Activated gamma-delta T cell treated with anti-CD3 and anti-CD28 coated beads, Interleukin-2, amount 50 U/mL, for 16 hours (primary cell): ENCODE measurements around the gene FANCI.

Source experiments
- DNase-seq: peaks from one replicate; pipeline ENCODE4 v3.0.0-alpha.2; 2020; ENCODE audit warnings: low read depth

FANCI gene

DNA sequence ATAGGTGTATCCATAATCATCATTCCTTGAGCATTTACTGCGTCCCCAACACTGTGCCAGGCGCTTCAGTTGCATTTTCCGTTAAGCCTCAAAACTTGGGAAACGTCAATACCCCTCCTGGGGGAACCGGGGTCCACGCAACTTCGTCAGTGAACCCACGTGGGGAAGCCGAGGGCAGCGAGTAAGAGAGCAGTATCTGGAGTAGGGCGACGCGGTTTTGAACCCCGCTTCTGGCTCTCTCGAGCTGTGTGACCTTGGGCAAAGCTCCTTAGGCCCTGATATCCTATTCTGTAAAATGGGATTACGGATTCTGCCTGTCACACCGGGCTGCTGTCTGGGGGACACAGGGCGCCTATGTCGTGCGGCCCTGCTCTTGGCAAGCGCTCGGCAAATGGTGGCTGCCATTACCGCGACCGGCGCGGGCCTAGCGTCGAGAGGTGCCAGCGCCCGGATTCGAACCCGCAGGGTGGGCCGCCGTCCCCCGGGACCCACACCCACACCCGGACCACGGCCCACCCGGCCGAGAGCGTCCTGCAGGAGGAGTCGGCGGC, 90.3 kb downstream of the FANCI start:
- no peak for DNase-seq

DNA sequence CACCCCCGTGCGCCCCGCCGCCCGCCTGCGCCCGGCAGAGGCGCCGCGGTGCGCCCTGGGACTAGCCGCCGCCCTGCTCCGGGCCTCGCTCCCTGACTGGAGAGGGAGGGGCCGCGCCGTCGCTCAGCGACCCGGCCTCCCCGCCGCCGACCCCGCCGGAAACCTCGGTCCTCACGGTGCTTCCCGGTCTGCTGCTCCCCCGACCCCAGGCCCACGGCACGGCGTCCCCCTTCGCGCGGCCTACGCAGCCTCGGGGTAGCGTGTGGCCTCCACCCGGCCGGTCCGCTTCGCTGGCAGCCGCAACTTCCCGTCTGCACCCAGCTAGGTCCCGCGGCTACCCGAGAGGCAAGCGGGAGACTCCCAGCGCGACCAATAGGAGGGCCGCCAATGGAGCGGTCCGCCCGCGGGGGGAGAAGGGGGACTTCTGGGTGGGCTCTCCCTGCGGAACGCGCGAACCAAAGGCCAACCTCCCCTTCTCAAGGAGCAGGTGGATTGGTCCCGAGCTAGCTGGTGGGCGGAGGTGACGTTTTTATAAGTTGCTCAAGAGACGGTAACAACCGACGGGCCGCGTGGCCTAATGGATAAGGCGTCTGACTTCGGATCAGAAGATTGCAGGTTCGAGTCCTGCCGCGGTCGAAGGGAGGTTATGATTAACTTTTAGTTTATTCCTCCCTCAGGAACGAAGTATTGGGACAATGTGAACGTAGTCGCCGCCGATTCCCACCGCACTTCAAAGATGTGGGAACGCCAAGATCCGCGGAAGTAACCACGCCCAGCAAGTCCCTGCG, 90.9 kb downstream of the FANCI start, which contains the start of gene POLG:
Gene POLG, minus strand, starts transcription at position 315 of the 788 bp plus-strand sequence. CDS start 1,070 bp downstream, outside the sequence.
- peak; percentile 99 for DNase-seq

- no peak for DNase-seq
These were observed 91.7 kb downstream of the FANCI start for GRCh38 chr15:89335298-89336041.

DNA sequence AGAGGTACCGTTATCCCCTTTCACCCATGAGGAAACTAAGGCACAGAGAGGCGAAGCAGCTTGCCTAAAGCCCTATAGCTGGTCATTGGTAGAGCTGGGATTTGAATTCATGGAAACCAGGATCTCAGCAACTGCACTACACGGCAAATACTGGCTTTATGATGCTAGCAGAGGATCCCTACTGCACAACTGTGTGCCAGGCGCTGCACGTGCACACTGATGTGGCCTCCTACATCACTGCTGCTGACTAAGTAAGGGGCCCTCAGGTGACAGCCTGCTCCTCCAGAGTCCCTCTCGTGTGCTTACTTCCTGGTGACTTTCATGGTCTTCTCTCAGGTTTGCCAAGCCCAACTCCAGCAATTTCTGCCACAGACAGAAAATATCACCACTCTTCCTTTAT, 94.3 kb downstream of the FANCI start:
- DNase-seq = no peak

- DNase-seq = no peak
These were observed 96.8 kb downstream of the FANCI start for GRCh38 chr15:89340573-89340972.

DNA sequence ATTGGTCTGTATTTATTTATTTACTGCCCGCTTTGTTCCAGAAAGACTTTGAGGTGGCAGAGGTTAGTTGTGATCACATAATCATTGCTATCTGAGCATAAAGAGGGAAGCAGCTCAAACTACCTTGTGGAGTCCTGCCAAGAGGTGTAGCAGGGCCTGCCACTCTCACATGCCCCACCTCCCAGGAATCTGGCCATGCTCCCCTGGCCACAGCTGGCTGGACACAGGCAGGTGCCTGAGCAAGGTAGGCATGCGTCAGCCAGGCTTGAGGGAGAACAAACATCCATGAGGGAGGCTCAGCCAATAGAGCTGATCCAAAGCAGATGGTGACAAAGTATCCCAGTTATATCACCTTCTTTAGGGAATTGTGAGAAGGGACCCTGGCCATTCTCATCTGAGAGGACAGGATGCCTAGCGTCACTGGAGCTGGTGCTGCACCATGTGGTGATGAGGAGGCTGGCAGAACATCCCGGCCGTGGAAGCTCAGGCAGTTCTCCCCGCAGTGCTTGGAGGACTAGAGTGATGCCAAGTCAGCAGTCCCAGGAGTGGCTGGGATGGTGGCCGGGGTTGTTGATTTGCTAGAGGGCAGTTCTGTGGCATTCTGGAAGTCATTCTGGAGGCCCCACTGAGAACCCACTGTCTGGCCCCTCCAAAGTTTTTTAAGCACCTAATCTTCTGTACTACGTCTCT, 97.7 kb downstream of the FANCI start:
- DNase-seq = no peak

DNA sequence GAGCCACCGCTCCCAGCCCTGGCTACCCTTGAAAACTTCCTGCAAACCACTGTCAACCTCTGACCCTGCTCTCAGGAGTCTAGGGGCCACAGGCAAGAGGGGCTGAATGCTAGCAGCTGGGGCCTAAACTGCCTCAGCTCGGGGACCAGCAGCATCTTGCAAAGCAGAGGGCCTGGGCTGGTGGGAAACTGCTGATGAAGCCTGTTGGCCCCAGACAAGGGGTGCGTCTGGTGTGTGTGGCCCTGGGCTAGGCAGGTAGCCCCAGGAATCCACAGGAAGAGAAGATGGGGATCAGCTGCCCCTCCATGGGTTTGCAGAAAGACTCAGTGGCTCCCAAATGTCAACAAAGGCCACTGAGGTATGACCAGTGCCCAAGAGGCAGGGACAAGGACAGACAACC, 99.1 kb downstream of the FANCI start:
- DNase-seq = no peak

DNA sequence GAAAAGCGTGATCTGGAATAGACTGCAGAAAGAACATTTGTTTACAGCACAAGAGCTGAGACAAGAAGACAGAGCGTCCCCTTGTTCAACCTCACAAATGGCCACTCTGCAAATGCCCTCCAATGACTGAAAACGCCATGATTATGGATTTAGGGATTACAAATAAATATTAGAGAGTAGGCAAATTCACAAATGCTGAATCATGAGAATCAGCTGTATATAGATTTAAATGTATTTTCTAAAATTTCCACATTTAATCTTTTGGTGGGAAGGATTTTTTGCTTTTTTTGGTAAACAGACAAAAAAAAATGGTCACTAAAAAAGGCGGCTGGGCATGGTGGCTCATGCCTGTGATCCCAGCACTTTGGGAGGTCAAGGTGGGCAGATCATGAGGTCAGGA, 101.5 kb downstream of the FANCI start:
- no peak for DNase-seq

DNA sequence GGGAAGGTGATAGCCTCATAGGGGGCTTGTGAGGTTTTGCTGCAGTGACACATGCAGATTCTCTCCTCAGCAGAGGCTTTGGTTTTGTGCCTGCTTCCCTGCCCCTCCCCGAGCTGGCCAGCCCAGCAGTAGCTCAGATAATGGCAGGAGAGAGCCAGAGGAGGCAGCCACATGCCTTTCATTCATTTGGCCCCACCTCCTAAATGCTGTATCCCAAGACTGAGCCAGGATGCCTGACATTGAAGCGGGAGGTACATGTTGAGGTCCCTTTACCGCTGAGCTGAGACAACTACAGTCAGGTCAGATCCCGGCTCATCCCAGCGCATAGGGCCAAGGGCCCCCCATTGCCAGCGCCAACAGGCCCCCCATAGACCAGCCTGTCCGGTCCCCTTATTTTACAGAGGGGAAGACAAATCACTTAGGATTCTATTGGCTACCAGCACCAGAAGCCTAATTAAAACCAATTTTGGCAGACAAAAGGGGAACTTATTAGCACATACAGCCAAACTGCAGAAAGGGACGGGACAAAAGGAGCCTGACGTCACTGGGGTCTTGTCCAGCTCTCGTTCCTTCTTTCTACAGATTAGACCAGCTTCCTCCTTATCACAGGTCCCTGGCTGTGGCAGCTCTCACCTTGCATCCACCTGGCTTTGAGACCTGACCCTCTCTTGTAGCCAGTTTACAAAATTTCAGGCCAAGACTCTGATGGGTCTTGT, 102.9 kb downstream of the FANCI start:
- DNase-seq = no peak

DNA sequence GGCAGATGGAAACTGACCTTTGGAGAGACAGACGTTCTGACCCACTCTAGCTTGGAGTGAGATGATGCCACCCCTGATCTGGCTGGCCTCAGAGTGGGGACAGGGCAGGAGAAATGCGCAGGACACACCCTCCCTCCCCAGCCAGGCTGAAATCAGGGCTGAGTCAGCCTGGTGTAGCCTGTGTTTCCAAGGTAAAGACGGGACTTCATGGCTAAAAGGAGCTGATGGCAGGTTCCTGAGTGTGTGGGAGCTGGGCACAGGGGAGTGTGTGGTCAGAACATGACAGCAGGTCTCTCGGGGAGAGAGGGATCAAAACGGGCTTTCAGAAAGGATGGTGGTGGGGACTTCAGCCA, 105.4 kb downstream of the FANCI start:
- DNase-seq = no peak

DNA sequence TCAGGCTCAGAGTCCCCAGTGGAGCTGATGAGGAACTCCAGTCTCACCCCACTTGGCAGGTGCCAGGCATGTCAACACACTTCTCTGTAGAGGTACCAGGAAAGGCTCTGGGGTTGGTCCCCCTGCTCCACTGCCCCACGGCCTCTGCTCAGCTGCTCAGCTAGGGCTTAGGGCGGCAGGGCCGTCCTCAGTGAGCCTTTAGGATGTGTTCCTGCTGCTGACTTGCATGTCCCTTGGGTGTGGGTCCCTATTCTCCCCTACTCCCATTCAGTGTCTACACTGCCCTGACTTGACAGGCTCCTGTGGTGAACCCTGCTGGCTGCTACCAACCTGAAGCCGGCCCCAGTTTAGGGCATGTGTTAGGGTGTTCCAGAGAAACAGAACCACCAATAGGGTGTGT, 108.7 kb downstream of the FANCI start:
- DNase-seq = no peak

GRCh38 chr15:89353991-89354390, 110.2 kb downstream of the FANCI start:
- no peak for DNase-seq

DNA sequence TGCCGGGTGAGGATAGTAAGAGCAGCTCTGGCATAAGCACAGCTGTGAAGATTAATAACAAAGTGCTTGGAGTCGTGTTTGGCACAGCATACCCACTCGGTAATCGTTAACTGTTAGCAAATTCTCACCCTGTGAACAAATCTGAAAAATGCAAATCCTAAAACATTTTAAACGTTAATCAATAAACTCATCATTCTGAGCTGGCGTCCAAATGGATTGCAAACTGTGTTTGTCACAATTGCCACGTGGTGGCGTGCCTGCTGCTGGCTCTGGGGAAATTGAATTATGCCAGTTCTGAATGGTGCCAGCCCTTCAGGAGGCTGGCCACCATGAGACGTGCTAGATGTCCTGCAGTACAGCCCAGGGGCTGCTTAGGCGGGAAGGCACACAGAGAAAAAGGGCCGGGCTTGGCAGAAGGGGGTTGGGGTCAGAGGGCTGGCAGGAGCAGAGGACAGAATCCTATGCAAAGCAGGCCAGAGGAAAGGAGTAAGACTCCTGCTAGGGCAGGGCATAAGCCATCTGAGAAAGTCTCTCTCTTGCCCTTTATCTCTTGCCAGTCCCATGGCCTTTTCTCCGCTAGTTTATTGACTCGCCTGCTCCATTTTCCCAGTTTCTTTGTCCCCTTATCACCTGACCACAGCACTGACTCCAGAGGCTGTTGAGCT, 113.0 kb downstream of the FANCI start:
- no peak for DNase-seq

GRCh38 chr15:89358435-89358754, 114.6 kb downstream of the FANCI start:
- no peak for DNase-seq

- peak; percentile 74 for DNase-seq
These were observed 115.1 kb downstream of the FANCI start for GRCh38 chr15:89358755-89359439.

- DNase-seq = no peak
These were observed 115.9 kb downstream of the FANCI start for GRCh38 chr15:89359471-89360293.

DNA sequence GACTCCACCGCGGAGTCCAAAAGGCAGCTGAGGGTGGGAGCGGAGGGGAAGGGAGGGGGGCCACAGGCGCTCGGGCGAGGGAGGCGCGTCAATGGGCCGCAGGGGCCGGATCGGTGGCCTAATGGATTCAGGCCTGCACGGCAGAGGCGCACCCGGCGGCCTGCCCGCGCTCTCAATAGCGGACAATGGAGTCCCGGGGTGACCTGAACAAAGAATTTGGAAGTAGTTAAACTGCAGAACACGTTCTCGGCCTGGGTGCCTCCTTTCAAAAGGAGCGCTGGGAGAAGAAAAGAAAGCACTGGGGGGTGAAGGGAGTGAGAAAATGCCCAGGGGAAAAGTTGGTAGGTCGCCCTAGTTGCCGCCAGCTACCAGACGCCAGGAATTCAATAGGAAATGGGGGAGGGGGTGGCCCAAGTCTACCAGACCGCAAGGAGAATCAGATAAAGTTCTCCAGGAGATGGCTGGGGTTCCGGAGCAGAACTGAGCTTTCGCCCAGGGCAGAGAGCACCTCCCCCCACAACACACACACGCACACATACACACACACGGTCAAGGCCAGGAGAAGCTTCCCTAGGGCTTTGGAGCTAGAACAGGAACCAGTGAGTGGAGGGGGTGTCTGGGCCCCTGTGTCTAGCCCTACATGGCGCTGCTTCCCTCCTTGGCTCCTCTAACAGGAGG, 116.7 kb downstream of the FANCI start:
- DNase-seq = no peak

- peak; percentile 38 for DNase-seq
These were observed 117.8 kb downstream of the FANCI start for GRCh38 chr15:89361451-89362202.
